SHP77 (cell line): ENCODE data around the gene CNTN4.
"Not testable (repeated sequence)": the region's sequence is repeated elsewhere in the genome, so short reads cannot be mapped to it uniquely, and the experiment has no call there.

Experiments used
- DNase-seq, 2 experiments: peaks; one replicate each; lab custom pipeline; 2025; lab: John Stamatoyannopoulos, UW

The CNTN4 gene

GRCh38 chr3:2098398-2099027, at the start of gene CNTN4:
Gene CNTN4, plus strand, starts transcription at chr3:2098866.
- DNase-seq = no peak

- no peak for DNase-seq
These were observed 37.3 kb upstream of the CNTN4 start for GRCh38 chr3:2061360-2061759.

GRCh38 chr3:2071531-2071930, 27.1 kb upstream of the CNTN4 start:
- no peak for DNase-seq

GRCh38 chr3:2078821-2079220, 19.8 kb upstream of the CNTN4 start:
- no peak for DNase-seq

- DNase-seq = no peak
These were observed 15.7 kb upstream of the CNTN4 start for GRCh38 chr3:2082871-2083480.

GRCh38 chr3:2083558-2083957, 15.1 kb upstream of the CNTN4 start:
- not testable (repeated sequence) for DNase-seq

- no peak for DNase-seq
These were observed 8.4 kb upstream of the CNTN4 start for GRCh38 chr3:2090095-2090911.

- no peak for DNase-seq
These were observed 5.9 kb upstream of the CNTN4 start for GRCh38 chr3:2092758-2093157.

- DNase-seq = no peak
These were observed 3.7 kb upstream of the CNTN4 start for GRCh38 chr3:2094941-2095340.

- no peak for DNase-seq
These were observed 2.5 kb upstream of the CNTN4 start for GRCh38 chr3:2096216-2096615.

GRCh38 chr3:2097641-2098191, 950 bp upstream of the CNTN4 start:
- no peak for DNase-seq

- DNase-seq = no peak
These were observed 484 bp downstream of the CNTN4 start for GRCh38 chr3:2099028-2099671.

GRCh38 chr3:2099779-2100191, 1.1 kb downstream of the CNTN4 start:
- no peak for DNase-seq

GRCh38 chr3:2106438-2106837, 7.8 kb downstream of the CNTN4 start:
- no peak for DNase-seq

- no peak for DNase-seq
These were observed 12.0 kb downstream of the CNTN4 start for GRCh38 chr3:2110597-2111117.

- no peak for DNase-seq
These were observed 16.1 kb downstream of the CNTN4 start for GRCh38 chr3:2114617-2115275.

- no peak for DNase-seq
These were observed 32.1 kb downstream of the CNTN4 start for GRCh38 chr3:2130726-2131125.

- no peak for DNase-seq
These were observed 34.5 kb downstream of the CNTN4 start for GRCh38 chr3:2133146-2133545.

- no peak for DNase-seq
These were observed 39.0 kb downstream of the CNTN4 start for GRCh38 chr3:2137651-2138050.

- no peak for DNase-seq
These were observed 42.8 kb downstream of the CNTN4 start for GRCh38 chr3:2141482-2141881.

GRCh38 chr3:2148561-2149340, 50.1 kb downstream of the CNTN4 start:
- no peak for DNase-seq
